H1 (cell line): ENCODE data around the gene PFKFB3. TPM values are rescaled to one million over a fixed set of nuclear protein-coding genes. Genes with fewer than 3 reads are reported as not detected.

Source experiments
- CTCF ChIA-PET: fragments of 300-600 bp; sonication (Branson Sonifier 250); formaldehyde crosslinking; loops from one replicate; lab custom pipeline; 2021; ENCODE audit not compliant: partially characterized antibody; lab: Charles Lee
- POLR2A ChIA-PET: fragments of 300-600 bp; sonication (Branson Sonifier 250); formaldehyde crosslinking; loops from one replicate; lab custom pipeline; 2021; ENCODE audit warnings: inconsistent platforms; ENCODE audit not compliant: partially characterized antibody; lab: Charles Lee
- DNase-seq, 2 experiments: peaks; one replicate each; pipeline versions ENCODE4 v3.0.0 to v3.0.0-alpha.2; 2010 to 2022; ENCODE audit warnings: low spot score in 2 of 2, low read depth in 1 of 2, mixed read lengths in 1 of 2
- FAIRE-seq: peaks from 2 replicates; lab custom pipeline; 2011; peaks lifted over from hg19 to GRCh38; lab: Jason Lieb, UNC
- H2AFZ ChIP-seq: 2 replicates; pipeline ENCODE4 v1.8.1; 2012; ENCODE audit warnings: low read length, inconsistent platforms
- H2AK5ac ChIP-seq: 2 replicates; pipeline ENCODE4 v1.6.1; 2013; ENCODE audit warnings: low read depth, low read length
- H2BK120ac ChIP-seq: replicated peaks from 2 replicates; pipeline ENCODE3; 2013; ENCODE audit warnings: low read depth, low read length, inconsistent platforms
- H2BK12ac ChIP-seq: 2 replicates; pipeline ENCODE4 v1.6.1; 2013; ENCODE audit warnings: low read depth, low read length
- H2BK15ac ChIP-seq: 2 replicates; pipeline ENCODE4 v1.6.1; 2013; ENCODE audit warnings: low read length
- H2BK20ac ChIP-seq: 2 replicates; pipeline ENCODE4 v1.6.1; 2013; ENCODE audit warnings: low read length
- H2BK5ac ChIP-seq: 2 replicates; pipeline ENCODE4 v1.6.1; 2013; ENCODE audit warnings: low read depth, low read length
- H3K14ac ChIP-seq: 2 replicates; pipeline ENCODE4 v1.6.1; 2013; ENCODE audit warnings: inconsistent platforms; ENCODE audit not compliant: insufficient read length
- H3K18ac ChIP-seq: 2 replicates; pipeline ENCODE4 v1.6.1; 2013; ENCODE audit warnings: low read length; ENCODE audit errors: extremely low read depth
- H3K23ac ChIP-seq: 2 replicates; pipeline ENCODE4 v1.6.1; 2013; ENCODE audit warnings: inconsistent platforms; ENCODE audit not compliant: insufficient read length
- H3K23me2 ChIP-seq: 2 replicates; pipeline ENCODE4 v1.6.1; 2013; ENCODE audit warnings: low read depth, low read length
- H3K27ac ChIP-seq: 2 replicates; pipeline ENCODE4 v1.6.1; 2011; ENCODE audit warnings: low read depth, low read length, inconsistent platforms
- H3K27me3 ChIP-seq, 4 experiments: replicated peaks in 1 of 4; 1 replicate in 1 of 4; 2 replicates in 3 of 4; pipeline versions ENCODE4 v1.6.1 to v1.8.1; 2011 to 2013; ENCODE audit warnings: low read length in 3 of 4, mild to moderate bottlenecking in 3 of 4, inconsistent platforms in 2 of 4, mixed read lengths in 2 of 4, moderate library complexity in 1 of 4; ENCODE audit not compliant: control insufficient read depth in 3 of 4, insufficient read depth in 3 of 4; ENCODE audit errors: extremely low read depth in 1 of 4
- H3K36me3 ChIP-seq, 4 experiments: 2 replicates each; pipeline versions ENCODE4 v1.6.1 to v1.8.1; 2011 to 2013; ENCODE audit warnings: mild to moderate bottlenecking in 4 of 4, low read length in 3 of 4, moderate library complexity in 2 of 4, control low read depth in 1 of 4, inconsistent platforms in 1 of 4; ENCODE audit not compliant: insufficient read depth in 4 of 4, control insufficient read depth in 2 of 4
- H3K4ac ChIP-seq: replicated peaks from 2 replicates; pipeline ENCODE3; 2013; ENCODE audit warnings: low read length, low read depth, mixed read lengths, inconsistent platforms; ENCODE audit not compliant: insufficient read length
- H3K4me1 ChIP-seq, 4 experiments: replicated peaks in 1 of 4; 1 replicate in 1 of 4; 2 replicates in 3 of 4; pipeline versions ENCODE4 v1.6.1 to v1.8.1; 2011 to 2013; ENCODE audit warnings: low read length in 3 of 4, inconsistent platforms in 2 of 4, mixed read lengths in 1 of 4; ENCODE audit not compliant: insufficient read depth in 4 of 4, control insufficient read depth in 3 of 4
- H3K4me2 ChIP-seq, 2 experiments: 2 replicates each; pipeline versions ENCODE4 v1.6.1 to v1.8.1; 2011 to 2013; ENCODE audit warnings: low read depth in 2 of 2, low read length in 2 of 2, control low read depth in 1 of 2, inconsistent platforms in 1 of 2, mild to moderate bottlenecking in 1 of 2; ENCODE audit not compliant: insufficient read depth in 1 of 2
- H3K4me3 ChIP-seq, 4 experiments: fragments of 200-600, 300-600 bp in 1 of 4; sonication (generic), shearing (Covaris generic), sonication (Bioruptor Twin) in 1 of 4; 2 replicates each; pipeline versions ENCODE4 v1.5.1 to v1.8.1; 2011 to 2016; ENCODE audit warnings: low read length in 4 of 4, low read depth in 3 of 4, control low read depth in 2 of 4, inconsistent platforms in 2 of 4, mild to moderate bottlenecking in 2 of 4, mixed read lengths in 1 of 4, moderate library complexity in 1 of 4; ENCODE audit not compliant: insufficient read depth in 2 of 4; ENCODE audit errors: extremely low read depth in 1 of 4
- H3K56ac ChIP-seq: replicated peaks from 2 replicates; pipeline ENCODE3; 2013; ENCODE audit warnings: low read depth, mild to moderate bottlenecking, mixed read lengths, low read length, inconsistent platforms; ENCODE audit not compliant: insufficient read length
- H3K79me1 ChIP-seq: 2 replicates; pipeline ENCODE4 v1.6.1; 2013; ENCODE audit warnings: low read depth, low read length, control low read depth
- H3K79me2 ChIP-seq, 2 experiments: 2 replicates each; pipeline versions ENCODE4 v1.6.1 to v1.8.1; 2012 to 2013; ENCODE audit warnings: low read length in 2 of 2, mild to moderate bottlenecking in 2 of 2, inconsistent platforms in 1 of 2; ENCODE audit not compliant: insufficient read depth in 2 of 2, control insufficient read depth in 1 of 2
- H3K9ac ChIP-seq, 4 experiments: replicated peaks in 1 of 4; 1 replicate in 1 of 4; 2 replicates in 3 of 4; pipeline versions ENCODE4 v1.6.1 to v1.8.1; 2011 to 2013; ENCODE audit warnings: low read depth in 3 of 4, low read length in 3 of 4, control low read depth in 2 of 4, mild to moderate bottlenecking in 2 of 4, moderate library complexity in 2 of 4, inconsistent platforms in 1 of 4; ENCODE audit errors: extremely low read depth in 1 of 4
- H3K9me3 ChIP-seq, 2 experiments: 2 replicates each; pipeline versions ENCODE4 v1.6.1 to v1.8.1; 2012 to 2013; ENCODE audit warnings: mild to moderate bottlenecking in 2 of 2, moderate library complexity in 2 of 2, control low read depth in 1 of 2, inconsistent platforms in 1 of 2, low read depth in 1 of 2, low read length in 1 of 2, mixed read lengths in 1 of 2; ENCODE audit not compliant: insufficient read depth in 2 of 2
- H4K20me1 ChIP-seq, 2 experiments: replicated peaks in 1 of 2; 2 replicates each; pipeline versions ENCODE3 to v1.8.1; 2011 to 2013; ENCODE audit warnings: inconsistent platforms in 2 of 2, low read length in 2 of 2, mild to moderate bottlenecking in 1 of 2; ENCODE audit not compliant: insufficient read depth in 2 of 2, control insufficient read depth in 1 of 2
- H4K5ac ChIP-seq: 2 replicates; pipeline ENCODE4 v1.6.1; 2013; ENCODE audit warnings: low read length, low read depth, mixed read lengths, inconsistent platforms; ENCODE audit not compliant: insufficient read length
- H4K8ac ChIP-seq: 2 replicates; pipeline ENCODE4 v1.8.0; 2013; ENCODE audit warnings: mild to moderate bottlenecking, moderate library complexity, low read length, inconsistent platforms; ENCODE audit not compliant: insufficient read depth; ENCODE audit errors: extremely low read depth
- H4K91ac ChIP-seq: replicated peaks from 2 replicates; pipeline ENCODE3; 2013; ENCODE audit warnings: low read length, mixed read lengths, inconsistent platforms; ENCODE audit not compliant: insufficient read length
- JUND ChIP-seq: IDR thresholded peaks from 2 replicates; pipeline ENCODE4 v1.6.1; 2011; ENCODE audit warnings: mild to moderate bottlenecking, improper control_type of control experiment, low read length
- RAD21 ChIP-seq, 2 experiments: IDR thresholded peaks in 1 of 2; conservative IDR thresholded peaks in 1 of 2; 2 replicates each; pipeline ENCODE4 v1.6.1; 2011; ENCODE audit warnings: low read depth in 2 of 2, low read length in 2 of 2, improper control_type of control experiment in 1 of 2, inconsistent platforms in 1 of 2, mild to moderate bottlenecking in 1 of 2, moderate library complexity in 1 of 2
- TAF1 ChIP-seq: IDR thresholded peaks from 2 replicates; pipeline ENCODE4 v1.6.1; 2011; ENCODE audit warnings: mild to moderate bottlenecking, low read depth, low read length
- TEAD4 ChIP-seq: IDR thresholded peaks from 2 replicates; pipeline ENCODE4 v1.6.1; 2012; ENCODE audit warnings: low read depth, low read length, inconsistent platforms, mixed read lengths
- WGBS, 2 experiments: shearing (Covaris generic) in 1 of 2; methylation state at CpG; one replicate each; pipeline versions ENCODE4 v1.1.6 to v1.1.7; 2013 to 2015; ENCODE audit warnings: low lambda C conversion rate in 2 of 2, mixed read lengths in 2 of 2, inconsistent platforms in 1 of 2, low coverage in 1 of 2, missing lambda C conversion rate in 1 of 2; ENCODE audit not compliant: insufficient replicate concordance in 2 of 2, insufficient coverage in 1 of 2, insufficient read length in 1 of 2; ENCODE audit errors: extremely low coverage in 1 of 2, missing lambda C conversion rate in 1 of 2; 5-methylcytosine and 5-hydroxymethylcytosine counted together
- polyA plus RNA-seq, 7 experiments: library from polyadenylated mRNA; depleted of rRNA in 3 of 7; stranded (reverse) in 5 of 7; unstranded in 2 of 7; fragments of >200 nt in 5 of 7; fragments of 200-250 nt in 2 of 7; gene quantifications; 1 replicate in 5 of 7; 2 replicates in 1 of 7; 4 replicates in 1 of 7; pipeline versions ENCODE4 v1.2.1 to v1.2.3, GENCODE V29; 2011 to 2013; ENCODE audit warnings: missing spikeins in 2 of 7, mixed read lengths in 2 of 7
- total RNA-seq: library from RNA; stranded (reverse); fragmentation: NEBNext Ultra II Directional; extraction: Animal tissue kit (Norgen Biotek cat#: 25700); gene quantifications from 2 replicates; pipeline ENCODE4 v1.2.1, GENCODE V29; 2021
- TF ChIP-seq, protein P1 (sequence below), 3 experiments: IDR thresholded peaks; 1 replicate in 2 of 3; 2 replicates in 1 of 3; pipeline versions ENCODE4 v1.5.1 to v1.6.1; 2011; ENCODE audit warnings: low read length in 3 of 3, mild to moderate bottlenecking in 3 of 3, inconsistent platforms in 2 of 3, low read depth in 1 of 3, moderate library complexity in 1 of 3; ENCODE audit not compliant: insufficient read depth in 1 of 3; ENCODE audit errors: control extremely low read depth in 1 of 3

Gene PFKFB3
- total and polyA plus RNA-seq, 2 of the 8 experiments (the other 6 are each of a cell fraction or from before 2014, with no cell fraction given), result 15.6 to 32.0 TPM

DNA sequence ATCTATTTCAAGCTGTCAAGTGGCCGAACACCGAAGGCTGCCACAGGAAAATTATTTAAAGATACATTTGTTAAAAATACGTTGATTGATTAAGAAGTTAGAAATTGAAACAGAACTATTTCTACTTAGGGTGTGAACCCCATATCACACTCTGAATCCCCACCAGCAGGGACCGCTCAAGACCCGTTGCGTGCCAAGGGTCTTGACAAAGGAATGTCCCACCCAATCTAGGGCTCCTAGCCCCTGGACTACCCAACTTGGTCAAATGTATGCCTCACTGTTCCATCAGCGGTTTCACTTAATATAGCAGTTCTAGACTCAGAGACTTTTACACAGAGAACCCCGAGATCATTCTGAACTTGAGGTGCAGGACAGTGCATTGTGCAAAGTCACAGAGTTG, 11.6 kb upstream of the PFKFB3 start:
- Histone ChIP-seq H2BK120ac (no peak overlapping the region), H4K8ac (no peak overlapping the region), H3K14ac (no peak overlapping the region), H4K91ac (no peak overlapping the region), H2BK12ac (no peak overlapping the region), H3K9ac (no peak overlapping the region), H2BK15ac (no peak overlapping the region), H3K79me1 (peaks cover 2% of the 10 kb centered on the region; the same call in 1 of the 2 replicates), H3K4me3 (no peak overlapping the region), H4K5ac (no peak overlapping the region), H3K27me3 (no peaks in the 10 kb centered on the region; a peak in 1 of 7 replicates), H3K9me3 (no peaks in the 10 kb centered on the region), H3K79me2 (no peaks in the 10 kb centered on the region), H2BK20ac (no peak overlapping the region), H3K18ac (no peak overlapping the region), H2BK5ac (no peak overlapping the region), H3K56ac (no peak overlapping the region), H2AFZ (no peak overlapping the region), H4K20me1 (peaks cover 2% of the 10 kb centered on the region in 2 experiments), H2AK5ac (no peak overlapping the region), H3K23ac (no peak overlapping the region), H3K4me2 (no peak overlapping the region), H3K4ac (no peak overlapping the region), H3K4me1 (no peaks in the 10 kb centered on the region; a peak in 1 of 7 replicates), H3K23me2 (no peaks in the 10 kb centered on the region), H3K27ac (no peak overlapping the region), H3K36me3 (no peaks in the 10 kb centered on the region)
- 85% methylated on average over 8 of the region's 8 CpGs; no CpG with 5 or more reads in 1 of the 2 experiments for WGBS, 2 experiments
- ChIA-PET POLR2A (interaction anchor here (2.0 to 3.5 kb wide), 2 partner anchors 9 to 11 kb away, joined by 8 to 17 read pairs; partner anchors contain the start of gene PFKFB3), CTCF (interaction anchor here (0.7 to 3.2 kb wide), 11 partner anchors 8 to 477 kb away, joined by 3 to 19 read pairs (median 3); partner anchors contain the start of gene PFKFB3)
- DNase-seq (no peak), FAIRE-seq (no peak)
- TF ChIP-seq TAF1 (no peak), JUND (no peak), RAD21 (IDR thresholded peaks at IDR 0.05 in 1 of 2, conservative IDR thresholded peaks at IDR 0.05 in 1 of 2; ENCODE audit: low read depth in 2 of 2, low read length in 2 of 2) (peak; percentile 29 to 47; a peak in 3 of 4 replicates), TEAD4 (0 out of 2 replicates have a peak, but pooled peaks have one; percentile 23)
- TF ChIP-seq, protein P1, sequence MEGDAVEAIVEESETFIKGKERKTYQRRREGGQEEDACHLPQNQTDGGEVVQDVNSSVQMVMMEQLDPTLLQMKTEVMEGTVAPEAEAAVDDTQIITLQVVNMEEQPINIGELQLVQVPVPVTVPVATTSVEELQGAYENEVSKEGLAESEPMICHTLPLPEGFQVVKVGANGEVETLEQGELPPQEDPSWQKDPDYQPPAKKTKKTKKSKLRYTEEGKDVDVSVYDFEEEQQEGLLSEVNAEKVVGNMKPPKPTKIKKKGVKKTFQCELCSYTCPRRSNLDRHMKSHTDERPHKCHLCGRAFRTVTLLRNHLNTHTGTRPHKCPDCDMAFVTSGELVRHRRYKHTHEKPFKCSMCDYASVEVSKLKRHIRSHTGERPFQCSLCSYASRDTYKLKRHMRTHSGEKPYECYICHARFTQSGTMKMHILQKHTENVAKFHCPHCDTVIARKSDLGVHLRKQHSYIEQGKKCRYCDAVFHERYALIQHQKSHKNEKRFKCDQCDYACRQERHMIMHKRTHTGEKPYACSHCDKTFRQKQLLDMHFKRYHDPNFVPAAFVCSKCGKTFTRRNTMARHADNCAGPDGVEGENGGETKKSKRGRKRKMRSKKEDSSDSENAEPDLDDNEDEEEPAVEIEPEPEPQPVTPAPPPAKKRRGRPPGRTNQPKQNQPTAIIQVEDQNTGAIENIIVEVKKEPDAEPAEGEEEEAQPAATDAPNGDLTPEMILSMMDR (IDR thresholded peaks at IDR 0.05; ENCODE audit: control extremely low read depth in 1 of 3, insufficient read depth in 1 of 3, low read depth in 1 of 3, low read length in 3 of 3), result peak; percentile 31 to 39 (median 33)
